Measurements from ENCODE around the gene DEXI. TPM values are rescaled to one million over a fixed set of nuclear protein-coding genes. Genes with fewer than 3 reads are reported as not detected.

The DEXI gene
- total RNA-seq, 2 donors from 2014 or later = 29.8 to 51.1 TPM

- TF ChIP-seq POLR2A (IDR thresholded peaks at IDR 0.05) = no peak
- ATAC-seq = no peak
- intact Hi-C loops (cut with DNase I) = no loop called here
Observed at GRCh38 chr16:10982465-10983150, 40.3 kb upstream of the DEXI start.

GRCh38 chr16:10981697-10982216 is 39.5 kb upstream of the DEXI start:
- DNase-seq (no peak), ATAC-seq (no peak)
- H3K4me3 ChIP-seq = no peak overlapping the region
- intact Hi-C loops (cut with DNase I) = no loop called here
- no peaks in the 10 kb centered on the region for H3K9me3 ChIP-seq
- no peak overlapping the region for H3K27ac ChIP-seq
- no peaks in the 10 kb centered on the region for H3K36me3 ChIP-seq (replicated peaks in 1 of 2; ENCODE audit: insufficient read depth in 1 of 2, low read depth in 2 of 2)
- TF ChIP-seq CTCF (IDR thresholded peaks at IDR 0.05) (no peak), POLR2A (IDR thresholded peaks at IDR 0.05) (no peak)
- peaks cover 4% of the 10 kb centered on the region for H3K4me1 ChIP-seq
- WGBS, 2 donors = 81 to 90% methylated on average over 4 of the region's 4 CpGs
- H3K27me3 ChIP-seq = no peaks in the 10 kb centered on the region

More at GRCh38 chr16:10982465-10983150, 40.3 kb upstream of the DEXI start:
- no peaks in the 10 kb centered on the region for H3K27me3 ChIP-seq
- H3K27ac ChIP-seq = no peak overlapping the region
- DNase-seq = no peak
- no peaks in the 10 kb centered on the region for H3K36me3 ChIP-seq (replicated peaks in 1 of 2; ENCODE audit: insufficient read depth in 1 of 2, low read depth in 2 of 2)
- H3K9me3 ChIP-seq = no peaks in the 10 kb centered on the region
- H3K4me1 ChIP-seq = peaks cover 4% of the 10 kb centered on the region
- WGBS, 2 donors = 79 to 80% methylated on average over 15 of the region's 15 CpGs
- no peak overlapping the region for H3K4me3 ChIP-seq

- ATAC-seq = no peak
- no peak for DNase-seq
- Histone ChIP-seq H3K27ac (no peak overlapping the region), H3K36me3 (replicated peaks in 1 of 2; ENCODE audit: insufficient read depth in 1 of 2, low read depth in 2 of 2) (no peaks in the 10 kb centered on the region), H3K27me3 (no peaks in the 10 kb centered on the region), H3K9me3 (no peaks in the 10 kb centered on the region), H3K4me3 (no peak overlapping the region), H3K4me1 (peaks cover 4% of the 10 kb centered on the region)
- intact Hi-C loops (cut with DNase I) = no loop called here
- TF ChIP-seq CTCF (IDR thresholded peaks at IDR 0.05) = no peak
- TF ChIP-seq POLR2A (IDR thresholded peaks at IDR 0.05) = no peak
- WGBS, 2 donors = 91 to 100% methylated on average over 3 of the region's 3 CpGs
Observed at GRCh38 chr16:10980813-10981212, 38.5 kb upstream of the DEXI start.

DNA sequence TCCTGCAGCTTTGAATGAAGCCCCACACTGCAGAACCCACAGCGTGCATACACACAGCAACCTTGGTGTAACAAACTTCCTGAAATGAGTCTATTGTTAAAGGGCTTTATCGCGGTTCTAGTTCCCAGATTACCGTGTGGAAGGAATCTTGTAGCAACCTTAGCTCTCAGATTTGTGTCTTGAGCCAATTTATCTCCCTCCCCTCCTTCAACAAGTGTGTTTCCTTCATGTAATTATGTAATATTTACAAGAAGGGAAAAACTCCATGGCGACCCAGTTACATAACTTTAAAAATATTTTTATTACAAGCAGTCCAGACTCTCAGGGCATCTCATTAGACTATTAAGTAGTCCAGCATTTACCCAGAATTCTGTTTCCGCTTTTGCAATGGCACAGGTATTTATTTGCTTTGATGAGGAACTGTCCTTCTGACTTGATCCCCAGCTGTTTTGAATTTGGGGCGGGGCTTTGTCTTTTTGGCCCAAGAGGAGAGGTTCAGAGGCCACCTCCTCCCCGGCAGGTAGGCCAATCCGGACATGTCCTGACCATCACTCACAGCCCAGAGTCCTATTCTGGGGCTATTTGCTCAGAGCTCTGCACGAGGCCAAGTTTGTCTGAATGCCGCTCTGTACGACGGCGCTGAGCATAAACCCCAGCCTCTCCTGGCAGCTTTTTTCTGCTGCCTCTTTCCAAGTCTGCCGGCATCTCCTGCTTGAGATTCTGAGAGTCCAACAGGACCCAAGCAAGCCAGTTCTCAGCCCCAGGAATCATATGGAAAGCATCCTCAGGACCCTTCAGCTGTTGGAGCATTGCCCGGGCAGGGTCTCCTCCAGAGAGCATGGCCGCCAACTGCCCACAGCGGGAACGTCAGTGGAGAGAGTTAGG is 37.7 kb upstream of the DEXI start:
- Histone ChIP-seq H3K27me3 (no peaks in the 10 kb centered on the region), H3K36me3 (replicated peaks in 1 of 2; ENCODE audit: insufficient read depth in 1 of 2, low read depth in 2 of 2) (no peaks in the 10 kb centered on the region), H3K27ac (peak overlapping the region in 3 of 4 donors; percentile 11 to 32 (median 25)), H3K9me3 (no peaks in the 10 kb centered on the region), H3K4me1 (peaks cover 4% of the 10 kb centered on the region), H3K4me3 (no peak overlapping the region)
- 68 to 79% methylated on average over 19 of the region's 19 CpGs for WGBS, 2 donors
- intact Hi-C loops (cut with DNase I) = no loop called here
- ATAC-seq (peak; percentile 59), DNase-seq (peak in 2 of 4 donors; percentile 16 to 38)
- no peak for TF ChIP-seq CTCF (IDR thresholded peaks at IDR 0.05)
- no peak for TF ChIP-seq POLR2A (IDR thresholded peaks at IDR 0.05)

- H3K4me3 ChIP-seq = no peak overlapping the region
- peaks cover 4% of the 10 kb centered on the region for H3K4me1 ChIP-seq
- intact Hi-C loops (cut with DNase I) = no loop called here
- 92 to 93% methylated on average over 14 of the region's 14 CpGs for WGBS, 2 donors
- H3K27ac ChIP-seq = peak overlapping the region in 1 of 4 donors; percentile 32
- no peaks in the 10 kb centered on the region for H3K9me3 ChIP-seq
- ATAC-seq = no peak
- no peaks in the 10 kb centered on the region for H3K27me3 ChIP-seq
- H3K36me3 ChIP-seq (replicated peaks in 1 of 2; ENCODE audit: insufficient read depth in 1 of 2, low read depth in 2 of 2) = no peaks in the 10 kb centered on the region
- TF ChIP-seq CTCF (IDR thresholded peaks at IDR 0.05) (no peak), POLR2A (IDR thresholded peaks at IDR 0.05) (no peak)
- no peak for DNase-seq
Observed at GRCh38 chr16:10978871-10979446, 36.7 kb upstream of the DEXI start.

Measured in body of pancreas (tissue), 4 donors.